ENCODE results near the gene FGFBP2.
"Not testable (repeated sequence)": the region's sequence is repeated elsewhere in the genome, so short reads cannot be mapped to it uniquely, and the experiment has no call there.

FGFBP2 gene

GRCh38 chr4:15918484-15919129, 44.4 kb downstream of the FGFBP2 start:
- H3K18ac ChIP-seq (ENCODE audit: low read length), result no peak overlapping the region
- H3K4me1 ChIP-seq (ENCODE audit: control insufficient read depth, low read depth, low read length), result no peaks in the 10 kb centered on the region
- H3K4me3 ChIP-seq (ENCODE audit: low read length), result no peak overlapping the region
- no peak overlapping the region for H3K27ac ChIP-seq (ENCODE audit: low read depth, low read length)
- H3K4ac ChIP-seq (ENCODE audit: low read depth, low read length), result no peak overlapping the region
- no peaks in the 10 kb centered on the region for H3K27me3 ChIP-seq (ENCODE audit: insufficient read depth, low read length, poor library complexity)
- H2AK5ac ChIP-seq (ENCODE audit: low read length), result no peak overlapping the region
- no peak overlapping the region for H2BK5ac ChIP-seq (ENCODE audit: low read length)
- H3K23ac ChIP-seq (ENCODE audit: low read length), result no peak overlapping the region
- no peak overlapping the region for H2BK15ac ChIP-seq (replicated peaks; ENCODE audit: low read depth)
- WGBS (ENCODE audit: extremely low coverage, insufficient coverage, low lambda C conversion rate), result no CpG with 5 or more reads among the region's 4 CpGs
- no peak overlapping the region for H3K56ac ChIP-seq (ENCODE audit: low read length)
- H2BK120ac ChIP-seq (ENCODE audit: low read depth, low read length), result no peak overlapping the region
- no peaks in the 10 kb centered on the region for H3K36me3 ChIP-seq (ENCODE audit: control insufficient read depth, insufficient read depth, low read length)
- H3K4me2 ChIP-seq (ENCODE audit: low read length), result no peak overlapping the region
- DNase-seq, result no peak
- H3K79me1 ChIP-seq (ENCODE audit: low read length), result no peaks in the 10 kb centered on the region
- H4K5ac ChIP-seq (ENCODE audit: low read length), result no peak overlapping the region
- no peak overlapping the region for H4K8ac ChIP-seq (ENCODE audit: low read depth, low read length)
- no peak overlapping the region for H3K9ac ChIP-seq (ENCODE audit: low read length)
- no peaks in the 10 kb centered on the region for H3K79me2 ChIP-seq (ENCODE audit: control insufficient read depth, insufficient read depth, low read length)

- no CpG with 5 or more reads among the region's 2 CpGs for WGBS (ENCODE audit: extremely low coverage, insufficient coverage, low lambda C conversion rate)
- no peak overlapping the region for H3K56ac ChIP-seq (ENCODE audit: low read length)
- H2BK15ac ChIP-seq (replicated peaks; ENCODE audit: low read depth), result no peak overlapping the region
- H3K79me1 ChIP-seq (ENCODE audit: low read length), result no peaks in the 10 kb centered on the region
- no peak overlapping the region for H3K9ac ChIP-seq (ENCODE audit: low read length)
- H4K8ac ChIP-seq (ENCODE audit: low read depth, low read length), result no peak overlapping the region
- no peak overlapping the region for H3K18ac ChIP-seq (ENCODE audit: low read length)
- H3K4me2 ChIP-seq (ENCODE audit: low read length), result no peak overlapping the region
- H3K4me1 ChIP-seq (ENCODE audit: control insufficient read depth, low read depth, low read length), result peaks cover 5% of the 10 kb centered on the region
- no peak overlapping the region for H3K4ac ChIP-seq (ENCODE audit: low read depth, low read length)
- H3K4me3 ChIP-seq (ENCODE audit: low read length), result no peak overlapping the region
- H3K27me3 ChIP-seq (ENCODE audit: insufficient read depth, low read length, poor library complexity), result no peaks in the 10 kb centered on the region
- DNase-seq, result no peak
- H3K79me2 ChIP-seq (ENCODE audit: control insufficient read depth, insufficient read depth, low read length), result no peaks in the 10 kb centered on the region
- no peak overlapping the region for H2BK120ac ChIP-seq (ENCODE audit: low read depth, low read length)
- H4K5ac ChIP-seq (ENCODE audit: low read length), result no peak overlapping the region
- H2BK5ac ChIP-seq (ENCODE audit: low read length), result no peak overlapping the region
- H2AK5ac ChIP-seq (ENCODE audit: low read length), result no peak overlapping the region
- H3K36me3 ChIP-seq (ENCODE audit: control insufficient read depth, insufficient read depth, low read length), result no peaks in the 10 kb centered on the region
- H3K27ac ChIP-seq (ENCODE audit: low read depth, low read length), result no peak overlapping the region
- no peak overlapping the region for H3K23ac ChIP-seq (ENCODE audit: low read length)
These were observed 45.7 kb downstream of the FGFBP2 start for GRCh38 chr4:15917297-15917696.

- no CpG with 5 or more reads among the region's 9 CpGs for WGBS (ENCODE audit: extremely low coverage, insufficient coverage, low lambda C conversion rate)
- H4K5ac ChIP-seq (ENCODE audit: low read length), result not testable (repeated sequence)
These were observed 46.6 kb downstream of the FGFBP2 start for GRCh38 chr4:15916358-15916757.

DNA sequence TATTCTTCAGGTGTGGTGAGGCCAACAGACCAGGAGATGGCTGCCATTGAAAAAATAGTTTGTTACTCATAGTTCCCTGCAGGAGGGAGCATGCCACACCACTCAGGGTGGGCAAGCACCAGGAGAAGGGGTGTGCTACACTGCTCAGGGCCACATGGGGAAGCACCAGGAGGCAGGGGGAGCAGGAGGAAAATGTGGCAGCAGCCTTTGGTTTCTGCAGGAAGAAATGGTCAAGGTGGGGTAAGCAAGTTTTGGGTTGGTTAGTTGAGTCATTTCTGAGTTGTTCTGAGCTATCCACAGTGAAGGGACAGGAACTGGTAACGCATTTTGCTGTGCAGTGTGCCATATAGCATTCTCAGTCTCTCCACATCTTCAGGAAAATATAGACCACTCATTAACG, 48.2 kb downstream of the FGFBP2 start:
- Histone ChIP-seq H3K27me3 (ENCODE audit: insufficient read depth, low read length, poor library complexity) (no peaks in the 10 kb centered on the region), H4K5ac (ENCODE audit: low read length) (no peak overlapping the region), H2BK120ac (ENCODE audit: low read depth, low read length) (no peak overlapping the region), H3K9ac (ENCODE audit: low read length) (no peak overlapping the region), H2BK5ac (ENCODE audit: low read length) (no peak overlapping the region), H3K4me1 (ENCODE audit: control insufficient read depth, low read depth, low read length) (peaks cover 7% of the 10 kb centered on the region), H3K18ac (ENCODE audit: low read length) (no peak overlapping the region), H3K79me2 (ENCODE audit: control insufficient read depth, insufficient read depth, low read length) (no peaks in the 10 kb centered on the region), H3K36me3 (ENCODE audit: control insufficient read depth, insufficient read depth, low read length) (no peaks in the 10 kb centered on the region), H3K23ac (ENCODE audit: low read length) (no peak overlapping the region), H3K4ac (ENCODE audit: low read depth, low read length) (no peak overlapping the region), H2AK5ac (ENCODE audit: low read length) (no peak overlapping the region), H3K4me3 (ENCODE audit: low read length) (no peak overlapping the region), H3K4me2 (ENCODE audit: low read length) (no peak overlapping the region), H3K27ac (ENCODE audit: low read depth, low read length) (no peak overlapping the region), H3K79me1 (ENCODE audit: low read length) (no peaks in the 10 kb centered on the region), H4K8ac (ENCODE audit: low read depth, low read length) (no peak overlapping the region), H3K56ac (ENCODE audit: low read length) (no peak overlapping the region), H2BK15ac (replicated peaks; ENCODE audit: low read depth) (no peak overlapping the region)
- no peak for DNase-seq
- no CpG with 5 or more reads among the region's 2 CpGs for WGBS (ENCODE audit: extremely low coverage, insufficient coverage, low lambda C conversion rate)

More at GRCh38 chr4:15916358-15916757, 46.6 kb downstream of the FGFBP2 start:
- H3K36me3 ChIP-seq (ENCODE audit: control insufficient read depth, insufficient read depth, low read length); H3K79me1 ChIP-seq (ENCODE audit: low read length); H2AK5ac ChIP-seq (ENCODE audit: low read length); H3K4ac ChIP-seq (ENCODE audit: low read depth, low read length); H2BK15ac ChIP-seq (replicated peaks; ENCODE audit: low read depth); H3K27me3 ChIP-seq (ENCODE audit: insufficient read depth, low read length, poor library complexity); H3K79me2 ChIP-seq (ENCODE audit: control insufficient read depth, insufficient read depth, low read length); H3K9ac ChIP-seq (ENCODE audit: low read length); H3K4me2 ChIP-seq (ENCODE audit: low read length); DNase-seq; H3K4me3 ChIP-seq (ENCODE audit: low read length); H3K23ac ChIP-seq (ENCODE audit: low read length); H3K27ac ChIP-seq (ENCODE audit: low read depth, low read length); H2BK120ac ChIP-seq (ENCODE audit: low read depth, low read length); H2BK5ac ChIP-seq (ENCODE audit: low read length); H3K18ac ChIP-seq (ENCODE audit: low read length); H4K8ac ChIP-seq (ENCODE audit: low read depth, low read length); H3K4me1 ChIP-seq (ENCODE audit: control insufficient read depth, low read depth, low read length); H3K56ac ChIP-seq (ENCODE audit: low read length): not testable (repeated sequence)

DNA sequence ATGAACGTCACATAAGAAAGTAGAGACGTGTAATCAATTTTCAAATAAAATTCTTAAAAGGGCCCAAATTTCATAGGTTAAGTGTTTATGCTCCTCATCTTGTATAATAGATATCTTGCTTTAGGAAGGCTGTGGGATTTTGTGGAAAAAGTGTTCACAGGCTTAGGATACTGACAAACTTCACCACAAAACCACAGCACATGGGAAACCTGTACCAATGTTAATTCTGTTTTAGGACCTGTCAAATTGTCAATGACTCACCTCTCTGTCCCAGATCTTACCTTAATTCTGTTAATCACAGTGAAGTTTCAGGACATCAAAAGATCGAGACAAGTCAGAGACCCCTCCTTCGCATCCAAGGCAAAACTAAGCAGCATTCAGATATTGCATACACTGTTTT, 48.7 kb downstream of the FGFBP2 start:
- WGBS (ENCODE audit: extremely low coverage, insufficient coverage, low lambda C conversion rate), result no CpG with 5 or more reads among the region's 4 CpGs
- Histone ChIP-seq H3K4me1 (ENCODE audit: control insufficient read depth, low read depth, low read length) (peaks cover 7% of the 10 kb centered on the region), H2AK5ac (ENCODE audit: low read length) (no peak overlapping the region), H3K18ac (ENCODE audit: low read length) (no peak overlapping the region), H3K4me3 (ENCODE audit: low read length) (no peak overlapping the region), H3K23ac (ENCODE audit: low read length) (no peak overlapping the region), H3K79me2 (ENCODE audit: control insufficient read depth, insufficient read depth, low read length) (no peaks in the 10 kb centered on the region), H3K27ac (ENCODE audit: low read depth, low read length) (no peak overlapping the region), H3K36me3 (ENCODE audit: control insufficient read depth, insufficient read depth, low read length) (no peaks in the 10 kb centered on the region), H2BK120ac (ENCODE audit: low read depth, low read length) (no peak overlapping the region), H3K27me3 (ENCODE audit: insufficient read depth, low read length, poor library complexity) (no peaks in the 10 kb centered on the region), H3K9ac (ENCODE audit: low read length) (no peak overlapping the region), H3K4me2 (ENCODE audit: low read length) (no peak overlapping the region), H2BK15ac (replicated peaks; ENCODE audit: low read depth) (no peak overlapping the region), H3K79me1 (ENCODE audit: low read length) (no peaks in the 10 kb centered on the region), H3K4ac (ENCODE audit: low read depth, low read length) (no peak overlapping the region), H4K5ac (ENCODE audit: low read length) (no peak overlapping the region), H3K56ac (ENCODE audit: low read length) (no peak overlapping the region), H2BK5ac (ENCODE audit: low read length) (no peak overlapping the region), H4K8ac (ENCODE audit: low read depth, low read length) (no peak overlapping the region)
- no peak for DNase-seq

DNA sequence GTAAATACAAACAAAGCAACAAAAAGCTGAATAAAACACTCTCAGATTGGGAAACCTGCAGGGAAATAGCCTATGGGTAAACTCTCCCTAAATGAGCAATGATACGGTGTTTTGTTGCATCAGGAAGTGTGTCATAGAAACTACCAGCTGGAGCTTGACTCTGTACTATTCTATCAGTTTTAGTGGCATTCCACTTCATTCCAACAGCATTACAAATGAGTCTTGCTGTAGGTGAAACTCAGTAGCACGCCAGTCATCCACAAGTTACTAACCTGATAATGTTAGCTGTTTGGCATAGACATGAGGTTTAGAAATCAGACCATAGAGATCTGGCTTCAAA, 49.4 kb downstream of the FGFBP2 start:
- Histone ChIP-seq H3K79me2 (ENCODE audit: control insufficient read depth, insufficient read depth, low read length) (no peaks in the 10 kb centered on the region), H3K23ac (ENCODE audit: low read length) (no peak overlapping the region), H3K4me3 (ENCODE audit: low read length) (no peak overlapping the region), H3K27ac (ENCODE audit: low read depth, low read length) (no peak overlapping the region), H4K5ac (ENCODE audit: low read length) (no peak overlapping the region), H2BK120ac (ENCODE audit: low read depth, low read length) (no peak overlapping the region), H3K4ac (ENCODE audit: low read depth, low read length) (no peak overlapping the region), H3K4me1 (ENCODE audit: control insufficient read depth, low read depth, low read length) (peaks cover 7% of the 10 kb centered on the region), H3K18ac (ENCODE audit: low read length) (no peak overlapping the region), H4K8ac (ENCODE audit: low read depth, low read length) (no peak overlapping the region), H3K56ac (ENCODE audit: low read length) (no peak overlapping the region), H3K36me3 (ENCODE audit: control insufficient read depth, insufficient read depth, low read length) (no peaks in the 10 kb centered on the region), H2AK5ac (ENCODE audit: low read length) (no peak overlapping the region), H2BK15ac (replicated peaks; ENCODE audit: low read depth) (no peak overlapping the region), H3K9ac (ENCODE audit: low read length) (no peak overlapping the region), H2BK5ac (ENCODE audit: low read length) (no peak overlapping the region), H3K27me3 (ENCODE audit: insufficient read depth, low read length, poor library complexity) (no peaks in the 10 kb centered on the region), H3K79me1 (ENCODE audit: low read length) (no peaks in the 10 kb centered on the region), H3K4me2 (ENCODE audit: low read length) (no peak overlapping the region)
- WGBS (ENCODE audit: extremely low coverage, insufficient coverage, low lambda C conversion rate), result no CpG with 5 or more reads among the region's 2 CpGs
- DNase-seq, result peak; percentile 50
